Measurements from ENCODE around the gene TPPP.

Gene TPPP

DNA sequence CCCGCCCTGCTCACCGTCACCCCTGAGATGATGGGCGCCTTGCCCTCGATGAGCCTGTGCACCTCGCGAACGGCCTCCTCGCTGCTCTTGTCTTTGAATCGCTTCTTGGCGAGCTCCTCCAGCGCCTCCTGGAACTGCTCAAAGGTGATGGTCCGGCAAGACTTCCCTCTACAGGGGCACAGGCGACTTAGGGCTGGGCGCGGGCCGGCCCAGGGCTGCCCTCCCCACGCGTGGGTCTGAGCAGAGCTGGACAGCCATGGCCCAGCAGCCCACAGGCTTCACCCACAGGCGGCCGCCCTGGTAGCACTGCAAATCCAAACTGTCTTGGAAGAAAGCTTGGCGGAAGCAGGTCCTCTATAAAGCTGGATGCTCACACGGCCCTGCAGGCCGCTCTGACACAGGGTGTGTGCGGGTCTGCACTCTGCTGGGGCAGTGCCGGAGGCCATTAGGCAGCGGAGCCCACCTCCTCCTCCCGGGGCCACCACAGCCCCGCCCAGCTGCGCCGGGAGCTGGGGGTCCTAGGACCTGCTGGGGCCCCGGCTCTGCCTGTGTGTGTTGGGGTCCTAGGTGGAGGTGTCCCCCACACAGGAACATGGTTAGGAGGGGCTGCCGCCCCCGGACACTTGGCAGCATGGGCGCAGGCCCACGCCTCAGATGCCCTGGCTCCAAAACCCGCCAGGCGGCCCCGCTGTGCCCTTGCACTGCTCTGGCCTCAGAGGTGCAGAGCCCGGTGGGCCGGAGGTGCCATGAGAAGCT lies 27.0 kb downstream of the TPPP start:
- no peak for DNase-seq (ENCODE audit: low read depth in 2 of 2, low spot score in 1 of 2)

DNA sequence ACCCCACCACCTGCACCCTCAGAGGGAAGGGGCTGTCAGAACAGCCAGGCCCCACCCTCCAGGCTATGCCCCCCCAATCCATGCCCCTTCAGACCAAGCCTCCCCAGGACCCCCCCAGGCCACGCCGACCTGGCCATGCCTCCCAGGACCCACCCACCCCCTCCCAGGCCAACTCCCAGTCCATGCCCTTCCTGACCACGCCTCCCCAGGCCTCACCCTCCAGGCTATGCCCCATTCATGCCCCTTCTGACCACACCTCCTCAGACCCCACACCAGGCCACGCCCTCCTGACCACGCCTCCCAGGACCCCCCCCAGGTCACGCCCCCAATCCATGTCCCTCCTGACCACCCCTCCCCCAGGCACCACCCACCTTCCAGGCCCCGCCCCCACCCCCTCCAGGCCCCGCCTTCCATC lies 27.6 kb downstream of the TPPP start:
- DNase-seq (ENCODE audit: low read depth in 2 of 2, low spot score in 1 of 2) = no peak

DNA sequence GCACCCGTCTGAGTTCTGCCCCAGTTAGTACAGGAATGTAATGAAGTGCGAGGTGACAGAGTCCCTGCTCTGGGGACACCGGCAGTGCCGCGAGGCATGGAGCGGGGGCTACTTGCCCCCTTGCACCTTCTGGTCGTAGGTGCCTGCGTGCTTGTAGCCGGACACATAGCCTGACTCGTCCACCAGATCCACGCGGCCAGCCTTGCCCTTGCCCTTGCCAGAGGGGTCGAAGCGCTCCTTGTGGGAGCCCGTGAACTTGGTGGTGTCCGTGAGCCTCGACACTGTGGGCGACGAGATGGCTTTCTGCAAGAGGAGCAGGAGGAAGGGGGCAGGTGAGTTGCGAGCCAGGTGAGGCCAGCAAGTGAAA lies 28.2 kb downstream of the TPPP start:
- DNase-seq (ENCODE audit: low read depth in 2 of 2, low spot score in 1 of 2) = no peak

GRCh38 chr5:664343-664993 lies 28.7 kb downstream of the TPPP start:
- DNase-seq (ENCODE audit: low read depth in 2 of 2, low spot score in 1 of 2) = no peak

DNA sequence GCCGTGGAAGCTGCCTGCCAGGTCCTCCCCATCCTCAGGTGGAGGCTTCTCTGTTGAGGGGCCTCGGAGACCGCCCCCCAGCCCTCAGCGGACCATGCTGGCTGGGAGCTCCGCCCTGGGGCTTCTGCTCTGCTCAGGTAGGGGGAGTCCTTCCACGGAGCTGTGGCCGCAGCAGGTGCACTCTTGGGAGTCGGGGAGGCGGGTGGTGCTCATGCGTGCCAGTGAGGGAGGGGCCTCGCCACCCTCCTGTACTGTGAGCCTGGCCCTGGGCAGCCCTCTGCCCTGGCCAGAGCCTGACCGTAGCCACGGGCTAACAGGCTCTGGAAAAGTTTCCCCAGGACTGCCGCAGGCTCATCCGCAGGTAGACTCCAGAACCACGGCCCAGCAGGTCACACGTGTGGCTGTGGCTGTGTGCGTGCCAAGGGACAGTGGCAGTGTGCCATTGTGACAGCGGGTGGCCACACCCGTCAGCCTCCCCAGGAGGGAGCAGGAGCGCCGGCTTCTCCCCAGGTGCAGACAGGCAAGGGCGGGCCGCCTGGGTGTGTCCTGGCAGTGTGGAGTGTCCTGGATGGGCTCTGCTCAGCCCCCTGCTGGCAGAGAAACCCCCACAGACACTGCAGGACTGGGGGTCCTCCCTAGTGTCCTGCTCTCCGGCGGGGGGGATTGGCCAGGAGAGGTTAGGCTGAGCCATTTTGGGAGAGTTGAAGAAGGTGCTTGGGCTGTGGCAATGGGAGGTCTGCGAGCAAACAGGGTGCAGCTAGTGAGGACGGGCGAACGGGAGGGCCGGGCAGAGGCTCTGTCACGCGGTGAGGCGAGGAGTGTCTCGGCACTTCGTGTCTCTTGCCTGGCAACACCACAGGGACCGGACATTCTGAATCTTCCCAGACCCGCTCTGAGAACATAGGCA lies 29.5 kb downstream of the TPPP start:
- DNase-seq (ENCODE audit: low read depth in 2 of 2, low spot score in 1 of 2) = no peak

DNA sequence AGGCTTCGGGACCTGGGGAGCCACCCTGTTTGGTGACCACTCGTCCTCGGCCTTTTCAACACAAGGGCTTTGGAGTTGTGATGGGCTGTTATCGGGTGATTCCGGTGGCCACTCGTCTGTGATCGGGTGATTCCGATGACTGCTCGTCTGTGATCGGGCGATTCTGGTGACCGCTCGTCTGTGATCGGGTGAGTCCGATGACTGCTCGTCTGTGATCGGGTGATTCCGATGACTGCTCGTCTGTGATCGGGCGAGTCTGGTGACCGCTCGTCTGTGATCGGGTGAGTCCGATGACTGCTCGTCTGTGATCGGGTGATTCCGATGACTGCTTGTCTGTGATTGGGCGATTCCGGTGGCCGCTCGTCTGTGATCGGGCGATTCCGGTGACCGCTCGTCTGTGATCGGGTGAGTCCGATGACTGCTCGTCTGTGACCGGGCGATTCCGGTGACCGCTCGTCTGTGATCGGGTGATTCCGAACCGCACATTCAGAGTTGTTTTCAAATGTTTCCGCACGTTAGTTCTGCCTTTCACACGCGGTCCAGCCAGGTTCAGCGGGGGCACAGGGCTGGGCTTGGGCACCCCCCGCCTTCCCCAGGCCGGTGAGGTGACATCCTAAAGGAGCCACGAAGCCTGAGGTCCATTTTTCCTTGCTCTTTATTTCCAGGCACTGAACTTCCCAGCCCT lies 30.3 kb downstream of the TPPP start:
- no peak for DNase-seq (ENCODE audit: low read depth in 2 of 2, low spot score in 1 of 2)

DNA sequence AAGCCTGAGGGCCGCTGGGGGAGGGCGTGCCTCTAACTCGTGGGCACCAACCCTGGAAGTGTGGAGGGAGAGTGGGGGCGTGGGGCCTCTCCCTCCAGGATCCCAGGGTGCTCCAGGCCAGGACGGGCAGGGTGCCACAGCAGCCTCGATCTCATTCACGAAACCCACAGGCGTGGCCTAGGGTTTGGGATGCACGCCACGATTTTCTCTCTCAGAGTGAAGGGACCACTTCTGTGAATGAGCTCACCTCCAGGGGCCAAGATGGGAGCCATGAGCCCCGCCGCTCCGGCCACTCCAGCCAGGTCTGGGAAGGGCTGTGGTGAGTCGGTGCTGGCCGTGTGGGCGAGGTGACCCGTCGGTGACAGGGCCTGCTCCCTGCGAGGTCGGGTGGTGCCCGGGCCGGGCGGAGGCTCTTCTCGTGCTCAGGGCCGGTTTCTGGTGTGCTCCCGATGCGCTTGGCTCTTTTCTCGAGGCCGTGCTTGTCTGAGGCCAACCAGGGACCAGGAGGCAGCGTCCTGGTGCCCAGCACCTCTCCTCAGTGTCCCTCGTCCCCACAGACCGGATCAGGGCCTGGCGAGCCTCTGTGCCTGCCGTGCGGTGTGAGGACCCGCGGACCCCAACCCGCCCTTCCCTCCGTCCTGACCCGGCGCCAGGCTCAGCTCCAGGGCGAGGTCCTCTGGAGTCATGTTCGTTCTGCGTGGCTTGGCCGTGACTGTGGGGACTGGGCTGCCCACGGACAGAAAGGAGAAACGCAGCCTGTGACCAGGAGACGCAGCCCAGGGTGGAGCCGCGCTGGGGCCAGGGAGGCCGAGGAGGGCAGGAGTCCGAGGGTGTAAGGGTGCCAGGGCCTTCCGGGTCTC lies 31.0 kb downstream of the TPPP start:
- no peak for DNase-seq (ENCODE audit: low read depth in 2 of 2, low spot score in 1 of 2)

- no peak for DNase-seq (ENCODE audit: low read depth in 2 of 2, low spot score in 1 of 2)
Measured at GRCh38 chr5:660491-661030, 32.6 kb downstream of the TPPP start.

GRCh38 chr5:659496-660263 lies 33.5 kb downstream of the TPPP start:
- no peak for DNase-seq (ENCODE audit: low read depth in 2 of 2, low spot score in 1 of 2)

- DNase-seq (ENCODE audit: low read depth in 2 of 2, low spot score in 1 of 2) = no peak
Measured at GRCh38 chr5:658103-658502, 35.0 kb downstream of the TPPP start.

DNA sequence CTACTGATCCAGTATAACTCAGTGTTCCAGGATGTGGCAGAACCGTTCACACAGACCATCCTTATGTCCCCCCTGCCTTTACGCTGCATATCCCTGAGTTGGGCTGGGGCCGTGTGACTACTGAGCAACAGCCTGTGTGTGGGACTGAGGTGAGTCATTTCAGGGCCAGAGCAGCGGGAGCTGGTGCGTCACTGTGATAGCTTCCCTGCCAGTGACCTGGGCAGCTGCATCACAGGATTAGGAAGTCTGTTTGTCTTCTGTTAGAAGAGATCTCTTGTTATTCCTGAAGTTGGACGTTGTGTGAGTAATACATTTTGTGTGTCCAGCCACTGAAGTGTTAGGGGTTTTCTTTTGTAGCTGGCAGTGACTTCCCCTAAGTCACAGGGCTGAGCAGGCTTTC lies 35.6 kb downstream of the TPPP start:
- no peak for DNase-seq (ENCODE audit: low read depth in 2 of 2, low spot score in 1 of 2)

DNA sequence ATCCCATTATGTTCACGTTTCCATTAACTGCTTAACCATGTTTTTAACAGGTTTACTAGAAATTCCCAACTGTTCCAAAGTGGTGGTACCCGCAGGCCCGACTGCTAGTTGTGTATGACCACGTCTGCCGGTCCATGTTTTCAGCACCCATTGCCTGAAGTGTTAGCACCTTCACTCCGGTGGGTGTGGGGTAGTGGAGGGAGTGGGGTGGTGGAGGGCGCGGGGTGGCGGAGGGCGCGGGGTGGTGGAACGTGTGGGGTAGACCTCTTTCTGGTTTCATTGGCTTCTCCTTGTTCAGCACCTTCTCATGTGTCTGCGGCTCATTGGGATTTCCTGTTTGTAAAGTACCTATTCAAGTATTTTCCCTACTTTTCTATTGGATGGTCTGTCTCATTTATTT lies 37.7 kb downstream of the TPPP start:
- no peak for DNase-seq (ENCODE audit: low read depth in 2 of 2, low spot score in 1 of 2)

GRCh38 chr5:654071-654778 lies 38.9 kb downstream of the TPPP start:
- no peak for DNase-seq (ENCODE audit: low read depth in 2 of 2, low spot score in 1 of 2)

- no peak for DNase-seq (ENCODE audit: low read depth in 2 of 2, low spot score in 1 of 2)
Measured at GRCh38 chr5:652773-653350, 40.3 kb downstream of the TPPP start.

DNA sequence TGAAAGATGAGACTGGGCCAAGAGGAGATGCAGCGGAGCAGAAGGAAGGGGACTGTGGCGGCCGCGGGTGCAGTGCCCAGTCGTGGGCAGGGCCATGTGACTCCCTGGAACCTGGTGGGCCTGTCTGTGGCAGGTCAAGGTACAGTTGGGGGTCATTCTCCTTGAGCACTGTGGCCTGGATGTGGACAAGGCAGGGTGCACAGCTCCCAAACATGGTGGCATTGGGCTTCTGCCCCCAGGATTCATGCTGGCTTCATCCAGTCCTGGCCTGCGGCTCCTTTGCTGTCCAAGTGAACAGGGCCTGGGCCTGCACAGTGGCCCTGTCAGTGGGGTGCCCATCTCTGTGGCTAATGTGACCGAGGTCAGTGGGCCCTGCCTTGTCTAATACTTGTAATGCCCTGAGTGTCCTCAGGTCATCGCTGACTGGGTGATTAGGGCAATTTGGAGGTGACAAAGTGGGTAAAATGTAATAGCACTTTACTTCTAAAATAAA lies 41.1 kb downstream of the TPPP start:
- no peak for DNase-seq (ENCODE audit: low read depth in 2 of 2, low spot score in 1 of 2)

DNA sequence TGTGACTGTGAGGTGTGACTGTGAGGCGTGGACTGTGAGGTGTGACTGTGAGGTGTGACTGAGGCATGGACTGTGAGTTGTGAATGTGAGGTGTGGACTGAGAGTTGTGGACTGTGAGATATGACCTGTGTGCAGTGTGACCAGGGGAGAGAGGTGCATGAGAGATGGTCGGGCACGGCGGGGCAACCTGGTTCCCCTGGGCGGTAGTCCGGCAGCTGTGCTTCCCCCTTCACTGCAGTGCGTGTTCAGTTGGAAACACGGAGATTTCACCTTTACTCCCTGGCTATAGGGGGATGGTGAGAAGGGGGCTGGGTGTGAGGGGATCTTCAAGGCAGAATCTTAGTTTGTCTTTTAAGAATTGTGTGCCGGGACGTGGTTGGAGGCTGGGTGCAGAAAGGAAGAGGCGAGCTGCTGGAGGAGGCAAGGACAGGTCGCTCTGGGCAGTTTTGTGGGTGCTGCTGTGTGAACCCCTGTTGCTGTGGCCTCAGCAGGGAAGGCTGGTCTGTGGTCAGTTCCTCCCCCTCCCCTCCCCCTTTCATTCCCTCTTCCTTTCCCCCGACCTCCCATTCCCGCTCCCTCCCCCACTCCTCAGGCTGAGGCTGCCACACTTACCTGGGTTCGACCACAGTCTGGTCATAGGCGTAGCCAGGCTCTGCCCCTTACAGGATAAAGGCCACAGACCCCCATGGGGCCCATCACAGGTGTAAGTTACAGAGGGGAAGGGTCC lies 41.7 kb downstream of the TPPP start:
- no peak for DNase-seq (ENCODE audit: low read depth in 2 of 2, low spot score in 1 of 2)

- DNase-seq (ENCODE audit: low read depth in 2 of 2, low spot score in 1 of 2) = no peak
Measured at GRCh38 chr5:647727-648126, 45.4 kb downstream of the TPPP start.

- DNase-seq (ENCODE audit: low read depth in 2 of 2, low spot score in 1 of 2) = no peak
Measured at GRCh38 chr5:647311-647710, 45.8 kb downstream of the TPPP start.
